ENCODE measurements around the gene NCAM1. TPM values are rescaled to one million over a fixed set of nuclear protein-coding genes. Genes with fewer than 3 reads are reported as not detected.

Gene NCAM1
- total and polyA plus RNA-seq, 12 donors, result 38.7 to 181 (median 111) TPM

DNA sequence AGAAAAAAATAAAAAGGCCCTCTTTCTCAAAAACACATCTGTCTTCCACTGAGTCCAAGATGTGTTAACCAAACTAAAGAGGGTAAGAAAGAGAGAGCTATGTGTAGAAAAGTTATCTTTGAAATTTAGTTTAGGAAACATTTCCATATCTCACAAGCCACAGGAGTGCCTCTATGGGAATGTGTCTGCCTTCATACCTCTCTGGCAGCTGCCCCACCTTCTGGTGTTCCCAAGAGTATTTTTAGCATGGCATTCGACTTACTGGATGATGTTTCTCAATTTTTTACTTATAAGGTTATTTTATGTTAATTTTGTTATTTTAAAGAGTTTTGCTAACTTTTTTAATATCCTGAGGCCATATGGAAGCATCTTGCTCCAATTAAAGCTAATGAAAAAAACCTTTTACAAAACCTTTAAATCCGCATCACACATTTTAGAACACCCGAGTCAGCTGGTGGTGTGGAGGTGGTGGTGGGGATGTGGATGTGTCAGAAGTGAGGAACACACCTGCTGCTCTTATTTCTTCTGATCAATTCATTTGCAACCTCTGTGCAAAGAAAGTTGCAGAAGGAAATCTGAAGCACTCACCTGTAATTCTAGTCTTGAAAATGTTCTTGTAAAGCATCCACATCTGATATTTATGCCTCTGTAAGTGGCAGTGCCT is 112.2 kb downstream of the NCAM1 start:
- WGBS, 4 donors, result 74 to 83% (median 78%) methylated on average over 3 of the region's 3 CpGs
- no peak for DNase-seq

GRCh38 chr11:113075586-113076095 is 114.4 kb downstream of the NCAM1 start:
- intact Hi-C loops (cut with DNase I), result no loop called here
- H3K9me3 ChIP-seq (replicated peaks in 1 of 3), result no peaks in the 10 kb centered on the region
- no peak for TF ChIP-seq POLR2A (IDR thresholded peaks at IDR 0.05)
- no peak for TF ChIP-seq CTCF (IDR thresholded peaks at IDR 0.05)
- H3K4me3 ChIP-seq, result no peak overlapping the region
- WGBS, 4 donors, result 72 to 88% (median 73%) methylated on average over 1 of the region's 1 CpG
- H3K27ac ChIP-seq, result no peak overlapping the region
- DNase-seq, result no peak
- H3K27me3 ChIP-seq, result no peaks in the 10 kb centered on the region
- H3K36me3 ChIP-seq (replicated peaks in 1 of 2), result no peaks in the 10 kb centered on the region
- no peaks in the 10 kb centered on the region for H3K4me1 ChIP-seq (replicated peaks in 1 of 2)

More for the DNA sequence above, 112.2 kb downstream of the NCAM1 start:
- H3K36me3 ChIP-seq (replicated peaks in 1 of 2), result no peaks in the 10 kb centered on the region
- H3K4me1 ChIP-seq (replicated peaks in 1 of 2), result no peaks in the 10 kb centered on the region
- TF ChIP-seq POLR2A (IDR thresholded peaks at IDR 0.05) (no peak), CTCF (IDR thresholded peaks at IDR 0.05) (no peak)
- intact Hi-C loops (cut with DNase I), result no loop called here
- no peak overlapping the region for H3K4me3 ChIP-seq
- no peaks in the 10 kb centered on the region for H3K27me3 ChIP-seq
- H3K9me3 ChIP-seq (replicated peaks in 1 of 3), result no peaks in the 10 kb centered on the region
- no peak overlapping the region for H3K27ac ChIP-seq

DNA sequence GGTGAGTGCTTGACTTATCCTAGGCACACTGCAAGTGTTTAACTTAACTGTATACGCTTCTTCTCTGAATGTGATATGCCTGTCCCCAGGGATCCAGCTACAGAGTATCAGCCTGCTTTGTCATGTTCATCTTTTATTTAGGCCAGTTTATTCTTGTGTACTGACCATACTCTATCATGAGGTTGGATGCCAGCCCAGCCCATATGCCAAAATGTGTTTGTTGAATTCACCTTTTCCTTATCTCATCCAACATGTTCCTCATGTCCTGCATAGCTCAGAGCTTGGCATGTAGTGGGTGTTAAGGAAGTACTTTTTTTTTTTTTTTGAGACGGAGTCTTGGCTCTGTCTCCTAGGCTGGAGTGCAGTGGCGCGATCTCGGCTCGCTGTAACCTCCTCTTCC is 116.2 kb downstream of the NCAM1 start:
- 87 to 94% (median 92%) methylated on average over 6 of the region's 6 CpGs for WGBS, 4 donors
- Histone ChIP-seq H3K27me3 (no peaks in the 10 kb centered on the region), H3K27ac (no peak overlapping the region), H3K4me1 (replicated peaks in 1 of 2) (no peaks in the 10 kb centered on the region), H3K4me3 (no peak overlapping the region), H3K36me3 (replicated peaks in 1 of 2) (no peaks in the 10 kb centered on the region), H3K9me3 (replicated peaks in 1 of 3) (no peaks in the 10 kb centered on the region)
- TF ChIP-seq CTCF (IDR thresholded peaks at IDR 0.05), result no peak
- no peak for TF ChIP-seq POLR2A (IDR thresholded peaks at IDR 0.05)
- intact Hi-C loops (cut with DNase I), result no loop called here
- DNase-seq, result no peak

GRCh38 chr11:113082341-113082955 is 121.2 kb downstream of the NCAM1 start:
- Histone ChIP-seq H3K4me3 (no peak overlapping the region), H3K36me3 (replicated peaks in 1 of 2) (no peaks in the 10 kb centered on the region), H3K27me3 (no peaks in the 10 kb centered on the region), H3K9me3 (replicated peaks in 1 of 3) (no peaks in the 10 kb centered on the region), H3K4me1 (replicated peaks in 1 of 2) (no peaks in the 10 kb centered on the region), H3K27ac (no peak overlapping the region)
- DNase-seq, result no peak
- WGBS, 4 donors, result 86 to 88% (median 88%) methylated on average over 12 of the region's 12 CpGs
- TF ChIP-seq POLR2A (IDR thresholded peaks at IDR 0.05) (no peak), CTCF (IDR thresholded peaks at IDR 0.05) (no peak)
- intact Hi-C loops (cut with DNase I), result no loop called here
